NT2/D1 (cell line): Measurements from ENCODE around the gene CCDC40.

Experiments
- DNase-seq: peaks from one replicate; pipeline ENCODE4 v3.0.0-alpha.2; 2011; ENCODE audit warnings: low read depth, low spot score
- H3K27me3 ChIP-seq: 2 replicates; pipeline ENCODE4 v1.6.0; 2011; ENCODE audit warnings: mild to moderate bottlenecking; ENCODE audit not compliant: insufficient read length, insufficient read depth
- H3K36me3 ChIP-seq: 2 replicates; pipeline ENCODE4 v1.6.1; 2011; ENCODE audit warnings: mild to moderate bottlenecking, low read length, mixed read lengths; ENCODE audit not compliant: insufficient read depth, insufficient read length
- H3K4me1 ChIP-seq: 2 replicates; pipeline ENCODE4 v1.5.1; 2011; ENCODE audit not compliant: insufficient read depth, insufficient read length
- H3K4me3 ChIP-seq: 2 replicates; pipeline ENCODE4 v1.5.1; 2011; ENCODE audit warnings: low read depth; ENCODE audit not compliant: insufficient read length
- H3K9ac ChIP-seq: 2 replicates; pipeline ENCODE4 v1.6.0; 2011; ENCODE audit warnings: low read depth; ENCODE audit not compliant: insufficient read length
- H3K9me3 ChIP-seq: 2 replicates; pipeline ENCODE4 v1.5.1; 2011; ENCODE audit warnings: mild to moderate bottlenecking, low read length; ENCODE audit not compliant: insufficient read depth
- SUZ12 ChIP-seq: IDR thresholded peaks from 2 replicates; pipeline ENCODE4 v1.6.1; 2011; ENCODE audit not compliant: insufficient read length, insufficient read depth; ENCODE audit errors: extremely low read depth
- YY1 ChIP-seq: IDR thresholded peaks from 2 replicates; pipeline ENCODE4 v1.6.1; 2011; ENCODE audit not compliant: insufficient read length, insufficient read depth
- ZNF274 ChIP-seq: IDR thresholded peaks from 2 replicates; pipeline ENCODE4 v1.6.1; 2011; ENCODE audit warnings: mild to moderate bottlenecking, low read depth, low read length

CCDC40 gene

GRCh38 chr17:79994602-79995001 is 41.8 kb upstream of the CCDC40 start:
- no peak for TF ChIP-seq ZNF274
- TF ChIP-seq SUZ12, result no peak
- no peak for TF ChIP-seq YY1
- Histone ChIP-seq H3K9me3 (no peaks in the 10 kb centered on the region), H3K4me3 (no peak overlapping the region), H3K9ac (no peak overlapping the region), H3K27me3 (no peaks in the 10 kb centered on the region), H3K36me3 (peaks cover 8% of the 10 kb centered on the region), H3K4me1 (peaks cover 28% of the 10 kb centered on the region)
- no peak for DNase-seq

- TF ChIP-seq ZNF274 (no peak), SUZ12 (no peak), YY1 (no peak)
- Histone ChIP-seq H3K9me3 (no peaks in the 10 kb centered on the region), H3K36me3 (peaks cover 9% of the 10 kb centered on the region), H3K9ac (no peak overlapping the region), H3K4me1 (peaks cover 28% of the 10 kb centered on the region), H3K27me3 (no peaks in the 10 kb centered on the region), H3K4me3 (no peak overlapping the region)
- no peak for DNase-seq
Observed at GRCh38 chr17:79995696-79996095, 40.7 kb upstream of the CCDC40 start.

GRCh38 chr17:79996291-79996690 is 40.2 kb upstream of the CCDC40 start:
- TF ChIP-seq SUZ12 (no peak), ZNF274 (no peak), YY1 (no peak)
- H3K36me3 ChIP-seq, result peaks cover 10% of the 10 kb centered on the region
- H3K4me3 ChIP-seq, result no peak overlapping the region
- H3K27me3 ChIP-seq, result no peaks in the 10 kb centered on the region
- no peak for DNase-seq
- peaks cover 22% of the 10 kb centered on the region for H3K4me1 ChIP-seq
- no peaks in the 10 kb centered on the region for H3K9me3 ChIP-seq
- H3K9ac ChIP-seq, result no peak overlapping the region

DNA sequence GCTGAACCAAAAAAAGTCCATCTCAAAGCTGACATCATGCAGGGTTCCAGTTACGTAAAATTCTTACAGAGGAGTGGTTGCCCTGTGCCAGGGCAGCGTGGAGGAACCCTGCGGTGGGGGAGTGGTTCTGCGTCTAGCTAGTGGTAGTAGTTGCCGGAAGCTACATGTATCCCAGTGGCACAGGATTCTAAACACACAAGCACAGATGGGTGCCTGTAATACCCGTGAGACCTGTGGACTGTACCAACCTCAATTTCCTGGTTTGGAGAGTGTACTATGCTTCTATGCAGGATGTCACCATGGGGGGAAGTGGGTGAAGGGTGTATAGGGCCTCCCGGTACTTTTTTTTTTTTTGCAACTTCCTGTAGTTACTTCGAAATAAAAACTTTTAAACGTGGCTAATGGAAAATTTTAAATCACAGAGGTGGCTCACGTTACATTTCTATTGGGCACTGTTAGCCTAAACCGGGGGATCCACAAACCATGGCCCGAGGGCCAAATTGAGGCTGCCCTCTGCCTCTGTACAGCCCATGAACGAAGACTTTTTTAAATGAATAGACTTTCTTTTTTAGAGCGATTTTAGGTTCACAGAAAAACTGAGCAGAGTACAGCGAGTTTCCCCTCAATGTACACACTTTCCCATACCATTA is 39.3 kb upstream of the CCDC40 start:
- Histone ChIP-seq H3K4me1 (peaks cover 16% of the 10 kb centered on the region), H3K9ac (no peak overlapping the region), H3K36me3 (peaks cover 14% of the 10 kb centered on the region), H3K9me3 (no peaks in the 10 kb centered on the region), H3K27me3 (no peaks in the 10 kb centered on the region), H3K4me3 (no peak overlapping the region)
- DNase-seq, result no peak
- no peak for TF ChIP-seq ZNF274
- no peak for TF ChIP-seq SUZ12
- TF ChIP-seq YY1, result no peak

GRCh38 chr17:80000136-80000535 is 36.3 kb upstream of the CCDC40 start:
- Histone ChIP-seq H3K36me3 (peaks cover 38% of the 10 kb centered on the region), H3K9me3 (no peaks in the 10 kb centered on the region), H3K9ac (no peak overlapping the region), H3K27me3 (no peaks in the 10 kb centered on the region), H3K4me1 (peaks cover 5% of the 10 kb centered on the region), H3K4me3 (no peak overlapping the region)
- DNase-seq, result no peak
- TF ChIP-seq SUZ12 (no peak), ZNF274 (no peak), YY1 (no peak)

DNA sequence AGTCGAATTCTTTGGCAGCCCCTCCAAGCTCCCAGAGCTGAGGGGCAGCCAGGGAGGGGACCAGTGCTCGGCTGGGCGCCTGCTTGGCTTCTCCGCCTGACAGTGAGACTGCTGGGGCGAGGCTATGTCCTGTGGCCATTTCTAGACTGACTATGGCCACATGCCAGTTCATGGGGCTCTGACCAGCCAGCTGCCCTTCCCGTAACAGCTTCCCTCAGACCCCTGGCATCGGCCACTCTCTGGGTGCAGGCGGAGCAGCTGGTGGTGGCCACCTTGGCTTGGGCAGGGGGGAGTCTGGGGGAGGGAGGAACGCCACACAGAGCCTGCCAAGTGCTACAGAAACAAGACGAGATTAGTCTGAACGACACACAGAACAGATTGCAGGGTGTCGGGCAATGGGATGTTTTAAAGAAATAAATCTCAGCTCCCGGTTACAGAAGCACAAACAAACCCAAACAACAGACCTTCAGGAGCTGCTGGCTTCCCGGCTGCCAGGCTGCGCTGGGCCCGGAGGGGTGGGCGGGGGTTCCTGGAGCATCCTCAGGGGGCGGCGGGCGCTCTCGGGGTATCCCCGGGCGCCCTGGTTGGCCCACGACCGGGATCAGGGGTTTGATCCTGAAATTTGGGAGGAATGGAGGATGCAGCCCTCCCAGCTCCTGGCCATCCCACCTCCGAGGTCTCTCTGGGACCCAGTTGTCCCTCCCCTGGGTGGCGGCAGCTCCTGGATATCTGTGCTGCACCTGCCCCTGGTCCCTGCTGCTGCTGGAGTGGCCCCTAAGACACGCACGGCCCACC is 35.3 kb upstream of the CCDC40 start:
- TF ChIP-seq YY1, result no peak
- Histone ChIP-seq H3K4me3 (no peak overlapping the region), H3K4me1 (peaks cover 14% of the 10 kb centered on the region), H3K9ac (no peak overlapping the region), H3K27me3 (no peaks in the 10 kb centered on the region), H3K9me3 (no peaks in the 10 kb centered on the region), H3K36me3 (peaks cover 44% of the 10 kb centered on the region)
- DNase-seq, result no peak

DNA sequence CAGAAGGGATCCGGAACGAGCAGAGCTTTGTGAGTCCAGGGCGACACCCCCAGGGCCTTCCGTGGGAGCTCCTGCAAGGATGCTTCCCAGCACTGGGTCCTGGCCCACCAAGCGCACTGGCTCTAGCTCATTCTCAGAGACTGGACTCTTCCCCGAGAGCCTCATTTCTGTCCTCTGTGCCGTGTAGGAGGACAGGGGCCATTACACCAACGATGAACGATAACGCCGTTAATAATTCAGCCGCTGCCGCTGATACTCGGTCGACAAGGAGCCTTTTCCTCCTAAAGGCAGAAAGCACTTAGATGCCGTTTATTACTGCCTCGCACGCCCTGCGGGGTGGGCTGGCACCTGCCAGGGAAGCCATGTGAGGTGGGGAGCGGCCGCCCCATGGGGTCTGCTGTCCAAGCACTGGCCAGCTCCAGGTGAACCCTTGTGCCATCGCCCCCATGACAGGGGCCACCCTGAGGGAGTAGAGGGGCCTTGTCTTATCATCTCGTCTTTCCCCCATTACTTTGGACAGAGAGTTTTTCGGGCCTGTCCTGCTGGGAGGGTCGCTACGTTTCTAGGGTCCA is 34.3 kb upstream of the CCDC40 start:
- H3K9me3 ChIP-seq, result no peaks in the 10 kb centered on the region
- no peak for TF ChIP-seq ZNF274
- no peak for TF ChIP-seq YY1
- no peak for TF ChIP-seq SUZ12
- no peak overlapping the region for H3K4me3 ChIP-seq
- peaks cover 17% of the 10 kb centered on the region for H3K4me1 ChIP-seq
- H3K36me3 ChIP-seq, result peaks cover 47% of the 10 kb centered on the region
- H3K9ac ChIP-seq, result no peak overlapping the region
- no peaks in the 10 kb centered on the region for H3K27me3 ChIP-seq
- DNase-seq, result no peak
